KMS-11 (cell line): ENCODE results near the gene PIEZO1.

Experiments
- H2AFZ ChIP-seq: fragments of 200-600 bp; sonication (generic); 2 replicates; pipeline ENCODE4 v1.6.1; 2016; ENCODE audit warnings: antibody characterized with exemption, mixed run types, low read depth
- H3K27ac ChIP-seq: fragments of 200-600 bp; sonication (generic); 2 replicates; pipeline ENCODE4 v1.6.1; 2016; ENCODE audit warnings: mild to moderate bottlenecking, mixed run types
- H3K27me3 ChIP-seq: fragments of 200-600 bp; sonication (generic); 2 replicates; pipeline ENCODE4 v1.6.1; 2017; ENCODE audit warnings: mild to moderate bottlenecking, low read depth, mixed run types, moderate library complexity; ENCODE audit not compliant: insufficient read depth
- H3K36me3 ChIP-seq: fragments of 200-600 bp; sonication (generic); 2 replicates; pipeline ENCODE4 v1.6.1; 2017; ENCODE audit warnings: mild to moderate bottlenecking, mixed run types; ENCODE audit not compliant: insufficient read depth
- H3K4me1 ChIP-seq: fragments of 200-600 bp; sonication (generic); 2 replicates; pipeline ENCODE4 v1.6.1; 2016; ENCODE audit warnings: mild to moderate bottlenecking, low read depth, mixed run types; ENCODE audit not compliant: poor library complexity, severe bottlenecking
- H3K4me2 ChIP-seq: fragments of 200-600 bp; sonication (generic); 2 replicates; pipeline ENCODE4 v1.7.0; 2016; ENCODE audit warnings: mild to moderate bottlenecking, mixed run types
- H3K4me3 ChIP-seq: fragments of 200-600 bp; sonication (generic); IDR thresholded peaks from 2 replicates; pipeline ENCODE4 v1.6.1; 2017; ENCODE audit warnings: low read depth, low read length, mixed read lengths; ENCODE audit not compliant: insufficient read depth
- H3K79me2 ChIP-seq: fragments of 200-600 bp; sonication (generic); 2 replicates; pipeline ENCODE4 v1.6.1; 2016; ENCODE audit warnings: low read depth, mixed run types; ENCODE audit not compliant: insufficient read depth
- H3K9ac ChIP-seq: fragments of 200-600 bp; sonication (generic); 2 replicates; pipeline ENCODE4 v1.6.1; 2016; ENCODE audit warnings: mild to moderate bottlenecking, mixed run types
- H4K20me1 ChIP-seq: fragments of 200-600 bp; sonication (generic); 2 replicates; pipeline ENCODE4 v1.6.1; 2016; ENCODE audit warnings: mild to moderate bottlenecking, mixed run types; ENCODE audit not compliant: insufficient read depth
- TF ChIP-seq, protein P1 (sequence below): fragments of 200-600 bp; sonication (generic); conservative IDR thresholded peaks from 2 replicates; pipeline ENCODE4 v1.6.1; 2017; ENCODE audit warnings: low read depth, mild to moderate bottlenecking, antibody characterized with exemption, low read length, moderate library complexity, mixed read lengths

PIEZO1 gene

DNA sequence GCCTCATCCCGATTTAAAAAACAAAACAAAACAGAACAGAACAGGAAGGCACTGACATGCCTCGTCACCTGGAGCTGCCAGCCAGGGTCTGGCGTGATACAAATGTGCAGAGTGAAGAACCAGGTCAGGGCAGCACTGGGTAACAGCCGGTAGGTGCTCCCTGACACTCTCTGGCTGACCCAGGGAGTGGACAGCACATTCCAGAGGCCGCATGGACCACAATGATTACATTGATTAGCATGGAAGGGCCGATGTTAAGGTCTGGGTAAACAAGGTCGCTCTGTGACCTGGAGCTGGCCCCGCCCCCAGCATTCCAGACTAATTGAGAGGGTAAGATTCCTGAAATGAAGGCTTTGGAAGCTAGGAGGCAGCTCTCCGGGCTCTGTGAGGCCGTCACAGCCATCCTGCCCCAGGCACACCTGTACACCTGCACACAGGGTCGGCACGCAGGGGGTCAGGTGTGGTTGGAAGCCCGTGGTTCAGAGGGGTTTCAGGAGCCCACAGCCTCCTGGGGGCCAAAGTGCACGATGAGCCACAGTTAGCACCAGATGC, 21.4 kb downstream of the PIEZO1 start:
- Histone ChIP-seq H3K27ac (no peak overlapping the region), H3K36me3 (no peaks in the 10 kb centered on the region; the same call in 1 of the 2 replicates), H2AFZ (no peak overlapping the region), H3K9ac (no peak overlapping the region), H3K4me3 (no peak overlapping the region), H4K20me1 (peaks cover 65% of the 10 kb centered on the region), H3K4me2 (no peak overlapping the region), H3K4me1 (no peaks in the 10 kb centered on the region), H3K27me3 (no peaks in the 10 kb centered on the region), H3K79me2 (peaks cover 98% of the 10 kb centered on the region)
- TF ChIP-seq, protein P1, sequence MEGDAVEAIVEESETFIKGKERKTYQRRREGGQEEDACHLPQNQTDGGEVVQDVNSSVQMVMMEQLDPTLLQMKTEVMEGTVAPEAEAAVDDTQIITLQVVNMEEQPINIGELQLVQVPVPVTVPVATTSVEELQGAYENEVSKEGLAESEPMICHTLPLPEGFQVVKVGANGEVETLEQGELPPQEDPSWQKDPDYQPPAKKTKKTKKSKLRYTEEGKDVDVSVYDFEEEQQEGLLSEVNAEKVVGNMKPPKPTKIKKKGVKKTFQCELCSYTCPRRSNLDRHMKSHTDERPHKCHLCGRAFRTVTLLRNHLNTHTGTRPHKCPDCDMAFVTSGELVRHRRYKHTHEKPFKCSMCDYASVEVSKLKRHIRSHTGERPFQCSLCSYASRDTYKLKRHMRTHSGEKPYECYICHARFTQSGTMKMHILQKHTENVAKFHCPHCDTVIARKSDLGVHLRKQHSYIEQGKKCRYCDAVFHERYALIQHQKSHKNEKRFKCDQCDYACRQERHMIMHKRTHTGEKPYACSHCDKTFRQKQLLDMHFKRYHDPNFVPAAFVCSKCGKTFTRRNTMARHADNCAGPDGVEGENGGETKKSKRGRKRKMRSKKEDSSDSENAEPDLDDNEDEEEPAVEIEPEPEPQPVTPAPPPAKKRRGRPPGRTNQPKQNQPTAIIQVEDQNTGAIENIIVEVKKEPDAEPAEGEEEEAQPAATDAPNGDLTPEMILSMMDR, result no peak

DNA sequence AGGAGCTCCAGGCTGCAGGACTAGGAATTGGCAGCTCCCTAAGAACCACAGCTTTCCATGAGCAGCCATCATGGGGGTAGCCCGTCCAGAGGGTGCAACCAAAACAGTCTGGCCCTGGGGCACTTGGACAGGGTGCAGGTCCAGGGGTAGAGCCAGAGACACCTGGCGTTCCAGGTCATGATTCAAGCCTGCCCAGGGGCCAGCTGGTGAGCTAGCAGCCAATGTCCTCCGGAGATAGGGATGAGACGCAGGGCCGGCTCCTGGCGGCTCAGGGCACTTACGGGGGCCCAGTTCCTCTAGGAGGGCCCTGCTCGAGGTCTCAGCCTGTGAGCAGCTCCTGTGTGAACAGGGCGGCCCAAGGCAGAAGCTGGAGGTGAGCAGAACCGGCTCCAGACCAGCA, 22.1 kb downstream of the PIEZO1 start:
- Histone ChIP-seq H3K9ac (no peak overlapping the region), H3K4me1 (no peaks in the 10 kb centered on the region), H3K36me3 (no peaks in the 10 kb centered on the region; the same call in 1 of the 2 replicates), H3K4me3 (no peak overlapping the region), H2AFZ (no peak overlapping the region), H3K4me2 (no peak overlapping the region), H3K27me3 (no peaks in the 10 kb centered on the region), H3K79me2 (peaks cover 98% of the 10 kb centered on the region), H4K20me1 (peaks cover 61% of the 10 kb centered on the region), H3K27ac (no peak overlapping the region)
- TF ChIP-seq, protein P1, result no peak

DNA sequence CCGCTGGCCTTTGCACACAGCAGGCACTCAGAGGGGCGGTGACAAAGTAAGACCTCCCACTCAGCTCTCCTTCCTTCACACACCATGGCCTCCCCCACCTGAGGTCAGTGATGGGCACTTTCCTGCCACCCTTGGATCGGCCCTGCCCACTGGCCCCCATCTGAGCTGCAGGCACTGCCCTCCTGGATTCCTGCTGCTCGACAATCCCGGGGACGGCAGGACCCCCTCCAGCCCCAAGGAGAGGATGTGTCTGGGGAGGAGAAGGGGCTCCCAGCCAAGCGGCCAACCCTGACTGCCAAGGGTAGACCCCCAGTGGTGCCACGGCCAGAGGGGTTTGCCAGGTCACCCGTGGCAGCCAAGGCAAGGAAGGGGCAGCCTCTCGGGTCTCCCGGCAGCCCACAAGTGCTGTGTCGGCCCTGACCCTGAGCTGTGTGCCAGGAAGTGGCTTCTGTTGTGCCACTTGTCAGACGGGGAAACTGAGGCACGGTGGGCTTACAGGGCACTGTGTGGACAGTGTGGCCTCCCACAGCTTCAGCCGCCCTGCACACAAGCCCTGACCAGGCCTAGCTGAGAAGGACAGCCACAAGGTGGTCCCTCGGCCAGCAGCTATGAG, 22.7 kb downstream of the PIEZO1 start:
- peaks cover 98% of the 10 kb centered on the region for H3K79me2 ChIP-seq
- no peaks in the 10 kb centered on the region for H3K4me1 ChIP-seq
- H3K27ac ChIP-seq, result no peak overlapping the region
- no peaks in the 10 kb centered on the region for H3K27me3 ChIP-seq
- H2AFZ ChIP-seq, result no peak overlapping the region
- TF ChIP-seq, protein P1, result no peak
- H3K36me3 ChIP-seq, result no peaks in the 10 kb centered on the region; the same call in 1 of the 2 replicates
- no peak overlapping the region for H3K9ac ChIP-seq
- no peak overlapping the region for H3K4me3 ChIP-seq
- peaks cover 58% of the 10 kb centered on the region for H4K20me1 ChIP-seq
- H3K4me2 ChIP-seq, result no peak overlapping the region

DNA sequence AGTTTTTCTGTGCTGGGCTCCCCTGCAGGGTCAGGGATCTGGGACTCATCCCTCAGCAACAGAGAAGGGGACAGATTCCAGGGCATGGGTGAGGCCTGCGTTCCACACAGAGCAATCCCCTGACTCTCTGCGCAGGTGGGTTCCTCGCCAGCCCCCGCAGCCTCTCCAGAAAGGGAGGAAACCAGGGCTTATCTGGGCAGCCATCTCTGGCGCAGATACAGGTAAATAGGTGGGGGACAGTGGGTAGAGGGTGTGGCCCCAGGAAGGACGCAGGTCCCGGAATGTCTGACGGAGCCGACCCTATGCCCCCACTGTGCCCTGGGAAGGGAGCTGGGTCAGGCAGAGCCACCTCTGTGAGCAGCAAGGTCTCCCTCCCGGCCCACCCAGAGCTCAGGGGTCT, 23.2 kb downstream of the PIEZO1 start:
- Histone ChIP-seq H3K36me3 (no peaks in the 10 kb centered on the region; the same call in 1 of the 2 replicates), H3K27ac (no peak overlapping the region), H3K27me3 (no peaks in the 10 kb centered on the region), H3K4me1 (no peaks in the 10 kb centered on the region), H3K4me2 (no peak overlapping the region), H2AFZ (no peak overlapping the region), H4K20me1 (peaks cover 52% of the 10 kb centered on the region), H3K4me3 (no peak overlapping the region), H3K79me2 (peaks cover 95% of the 10 kb centered on the region), H3K9ac (no peak overlapping the region)
- TF ChIP-seq, protein P1, result no peak
